Activated CD8-positive, alpha-beta memory T cell treated with anti-CD3 and anti-CD28 coated beads, Interleukin-2, amount 10 ng/mL, durations not matched to agents 7 days and 5 days (primary cell): ENCODE measurements around the gene SDC3. TPM values are rescaled to one million over a fixed set of nuclear protein-coding genes. Genes with fewer than 3 reads are reported as not detected.

Experiments used
- ATAC-seq: fragments of 150-1000 bp; cut with Tn5 transposase; one replicate; pipeline ENCODE4 v1.10.0; 2021; ENCODE audit warnings: moderate library complexity
- CTCF ChIA-PET: fragments of 350-600 bp; sonication (Branson Sonifier 250); formaldehyde crosslinking; loops from one replicate; lab custom pipeline; 2021; ENCODE audit warnings: antibody characterized with exemption; lab: Charles Lee
- DNase-seq: peaks from one replicate; pipeline ENCODE4 v3.0.0-alpha.2; 2020
- H3K27ac Mint-ChIP-seq: one replicate; pipeline ENCODE4 v1.8.0; 2021; ENCODE audit warnings: mild to moderate bottlenecking, mixed read lengths
- H3K27me3 Mint-ChIP-seq: one replicate; pipeline ENCODE4 v1.8.0; 2021; ENCODE audit warnings: mixed read lengths
- H3K36me3 Mint-ChIP-seq: one replicate; pipeline ENCODE4 v1.8.0; 2021; ENCODE audit warnings: mild to moderate bottlenecking, mixed read lengths
- H3K4me1 Mint-ChIP-seq: one replicate; pipeline ENCODE4 v1.8.0; 2021; ENCODE audit warnings: mixed read lengths
- H3K4me3 Mint-ChIP-seq: one replicate; pipeline ENCODE4 v1.8.0; 2021; ENCODE audit warnings: mild to moderate bottlenecking, moderate library complexity, mixed read lengths
- H3K9me3 Mint-ChIP-seq: one replicate; pipeline ENCODE4 v1.8.0; 2022; ENCODE audit warnings: low read depth, mixed read lengths
- total RNA-seq, 2 experiments: library from RNA; stranded (reverse); gene quantifications; one replicate each; pipeline ENCODE4 v1.2.3, GENCODE V29; 2021

Gene SDC3
- total RNA-seq, 2 experiments from 2014 or later: not detected

- Mint-ChIP-seq H3K9me3 (no peaks in the 10 kb centered on the region), H3K4me1 (no peaks in the 10 kb centered on the region)
- CTCF ChIA-PET: no interaction called here
Measured at GRCh38 chr1:30879126-30879786, 29.3 kb downstream of the SDC3 start.

GRCh38 chr1:30878559-30878958 is 30.0 kb downstream of the SDC3 start:
- Mint-ChIP-seq H3K4me3 (no peak overlapping the region), H3K4me1 (no peaks in the 10 kb centered on the region), H3K27ac (no peak overlapping the region), H3K36me3 (no peaks in the 10 kb centered on the region), H3K27me3 (peaks cover 63% of the 10 kb centered on the region), H3K9me3 (no peaks in the 10 kb centered on the region)
- DNase-seq (no peak), ATAC-seq (no peak)
- CTCF ChIA-PET: no interaction called here

More at GRCh38 chr1:30879126-30879786, 29.3 kb downstream of the SDC3 start:
- H3K27me3 Mint-ChIP-seq: peaks cover 57% of the 10 kb centered on the region
- H3K36me3 Mint-ChIP-seq: no peaks in the 10 kb centered on the region
- ATAC-seq (no peak), DNase-seq (no peak)
- no peak overlapping the region for H3K27ac Mint-ChIP-seq
- H3K4me3 Mint-ChIP-seq: no peak overlapping the region

- Mint-ChIP-seq H3K4me3 (no peak overlapping the region), H3K27me3 (peaks cover 59% of the 10 kb centered on the region), H3K4me1 (no peaks in the 10 kb centered on the region), H3K36me3 (no peaks in the 10 kb centered on the region), H3K27ac (no peak overlapping the region), H3K9me3 (no peaks in the 10 kb centered on the region)
- CTCF ChIA-PET: no interaction called here
- ATAC-seq (no peak), DNase-seq (no peak)
Measured at GRCh38 chr1:30878016-30878415, 30.5 kb downstream of the SDC3 start.

GRCh38 chr1:30877205-30877912 is 31.2 kb downstream of the SDC3 start:
- Mint-ChIP-seq H3K4me3 (no peak overlapping the region), H3K9me3 (no peaks in the 10 kb centered on the region), H3K27me3 (peaks cover 56% of the 10 kb centered on the region), H3K27ac (no peak overlapping the region), H3K36me3 (no peaks in the 10 kb centered on the region), H3K4me1 (no peaks in the 10 kb centered on the region)
- ATAC-seq (no peak), DNase-seq (no peak)
- CTCF ChIA-PET: no interaction called here

GRCh38 chr1:30876451-30877204 is 31.9 kb downstream of the SDC3 start:
- H3K9me3 Mint-ChIP-seq: no peaks in the 10 kb centered on the region
- no peak for DNase-seq
- no peak for ATAC-seq
- no peak overlapping the region for H3K4me3 Mint-ChIP-seq
- H3K36me3 Mint-ChIP-seq: no peaks in the 10 kb centered on the region
- no peaks in the 10 kb centered on the region for H3K4me1 Mint-ChIP-seq
- no peak overlapping the region for H3K27ac Mint-ChIP-seq
- CTCF ChIA-PET: no interaction called here
- H3K27me3 Mint-ChIP-seq: peaks cover 55% of the 10 kb centered on the region

GRCh38 chr1:30875916-30876315 is 32.6 kb downstream of the SDC3 start:
- no peak for DNase-seq
- Mint-ChIP-seq H3K9me3 (no peaks in the 10 kb centered on the region), H3K36me3 (no peaks in the 10 kb centered on the region), H3K4me3 (no peak overlapping the region), H3K27me3 (peaks cover 52% of the 10 kb centered on the region), H3K27ac (no peak overlapping the region), H3K4me1 (no peaks in the 10 kb centered on the region)
- CTCF ChIA-PET: no interaction called here
- no peak for ATAC-seq

GRCh38 chr1:30875197-30875596 is 33.4 kb downstream of the SDC3 start:
- Mint-ChIP-seq H3K4me1 (no peaks in the 10 kb centered on the region), H3K9me3 (no peaks in the 10 kb centered on the region), H3K27ac (no peak overlapping the region), H3K27me3 (peaks cover 52% of the 10 kb centered on the region), H3K36me3 (no peaks in the 10 kb centered on the region), H3K4me3 (no peak overlapping the region)
- CTCF ChIA-PET: no interaction called here
- DNase-seq (no peak), ATAC-seq (no peak)

- Mint-ChIP-seq H3K4me3 (no peak overlapping the region), H3K4me1 (peaks cover 2% of the 10 kb centered on the region), H3K9me3 (no peaks in the 10 kb centered on the region), H3K27me3 (peaks cover 47% of the 10 kb centered on the region), H3K36me3 (no peaks in the 10 kb centered on the region), H3K27ac (no peak overlapping the region)
- no peak for DNase-seq
- no peak for ATAC-seq
- CTCF ChIA-PET: no interaction called here
Measured at GRCh38 chr1:30874176-30874575, 34.4 kb downstream of the SDC3 start.

GRCh38 chr1:30872948-30873263 is 35.7 kb downstream of the SDC3 start:
- DNase-seq (no peak), ATAC-seq (no peak)
- Mint-ChIP-seq H3K9me3 (no peaks in the 10 kb centered on the region), H3K4me1 (peaks cover 5% of the 10 kb centered on the region), H3K27me3 (peaks cover 43% of the 10 kb centered on the region), H3K36me3 (no peaks in the 10 kb centered on the region), H3K27ac (no peak overlapping the region), H3K4me3 (no peak overlapping the region)
- CTCF ChIA-PET: no interaction called here

- Mint-ChIP-seq H3K36me3 (no peaks in the 10 kb centered on the region), H3K9me3 (no peaks in the 10 kb centered on the region), H3K4me3 (no peak overlapping the region), H3K27me3 (peaks cover 41% of the 10 kb centered on the region), H3K4me1 (peaks cover 5% of the 10 kb centered on the region), H3K27ac (no peak overlapping the region)
- ATAC-seq: no peak
- CTCF ChIA-PET: no interaction called here
- no peak for DNase-seq
Measured at GRCh38 chr1:30872033-30872947, 36.3 kb downstream of the SDC3 start.

GRCh38 chr1:30871276-30871871 is 37.2 kb downstream of the SDC3 start:
- Mint-ChIP-seq H3K27ac (no peak overlapping the region), H3K36me3 (no peaks in the 10 kb centered on the region), H3K4me1 (peaks cover 5% of the 10 kb centered on the region), H3K9me3 (no peaks in the 10 kb centered on the region), H3K4me3 (no peak overlapping the region), H3K27me3 (peaks cover 47% of the 10 kb centered on the region)
- ATAC-seq (no peak), DNase-seq (no peak)
- CTCF ChIA-PET: no interaction called here

GRCh38 chr1:30870656-30871055 is 37.9 kb downstream of the SDC3 start:
- Mint-ChIP-seq H3K9me3 (no peaks in the 10 kb centered on the region), H3K27ac (no peak overlapping the region), H3K27me3 (peaks cover 48% of the 10 kb centered on the region), H3K4me3 (no peak overlapping the region), H3K36me3 (no peaks in the 10 kb centered on the region), H3K4me1 (peaks cover 5% of the 10 kb centered on the region)
- CTCF ChIA-PET: no interaction called here
- DNase-seq (no peak), ATAC-seq (no peak)

GRCh38 chr1:30870035-30870434 is 38.5 kb downstream of the SDC3 start:
- H3K36me3 Mint-ChIP-seq: no peaks in the 10 kb centered on the region
- no peak overlapping the region for H3K27ac Mint-ChIP-seq

More at GRCh38 chr1:30870035-30870434, 38.5 kb downstream of the SDC3 start:
- no peak overlapping the region for H3K4me3 Mint-ChIP-seq
- peaks cover 49% of the 10 kb centered on the region for H3K27me3 Mint-ChIP-seq
- ATAC-seq (no peak), DNase-seq (no peak)
- CTCF ChIA-PET: no interaction called here
- H3K9me3 Mint-ChIP-seq: no peaks in the 10 kb centered on the region
- peaks cover 5% of the 10 kb centered on the region for H3K4me1 Mint-ChIP-seq
